ENCODE results near the gene EIF4A2. TPM values are rescaled to one million over a fixed set of nuclear protein-coding genes. Genes with fewer than 3 reads are reported as not detected.

The EIF4A2 gene
- total and polyA plus RNA-seq, 9 of the 15 experiments (the other 6 are each of a cell fraction or from before 2014, with no cell fraction given) = 307 to 754 (median 435) TPM

GRCh38 chr3:186757686-186758220 is 25.6 kb upstream of the EIF4A2 start:
- no peaks in the 10 kb centered on the region for H4K20me1 ChIP-seq (replicated peaks; ENCODE audit: control insufficient read depth, insufficient read depth, low read length)
- DNase-seq (ENCODE audit: extremely low read depth in 1 of 4, low spot score in 3 of 4) = no peak
- intact Hi-C loops (cut with micrococcal nuclease) = loop anchor here (5.0 kb wide), 1 partner anchor 65 kb away; no protein-coding TSS in a partner anchor
- BruUV-seq (replicated peaks) = no TSS peak
- peaks cover 0 to 7% of the 10 kb centered on the region in 2 experiments; a peak in 3 of 5 replicates for H3K27me3 ChIP-seq (ENCODE audit: control insufficient read depth in 2 of 2, insufficient read depth in 2 of 2, low read length in 2 of 2)
- CTCF ChIA-PET (ENCODE audit: low intra/inter-chr PET ratio) = no interaction called here
- H3K36me3 ChIP-seq (ENCODE audit: control insufficient read depth, insufficient read depth, low read length) = no peaks in the 10 kb centered on the region
- ATAC-seq = no peak
- peaks cover 0 to 5% of the 10 kb centered on the region in 2 experiments; a peak in 2 of 5 replicates for H3K4me1 ChIP-seq (replicated peaks in 1 of 2; ENCODE audit: control insufficient read depth in 2 of 2, insufficient read depth in 2 of 2, low read length in 2 of 2)
- H3K4me2 ChIP-seq (ENCODE audit: insufficient read depth, low read length) = no peak overlapping the region
- TF ChIP-seq TCFL5 (CRISPR knock-in tag; conservative IDR thresholded peaks at IDR 0.05) = no peak
- TF ChIP-seq SNIP1 (IDR thresholded peaks at IDR 0.05; ENCODE audit: low read depth) = no peak
- no peak for TF ChIP-seq ZFPM2 (CRISPR knock-in tag; IDR thresholded peaks at IDR 0.05)
- no peak for TF ChIP-seq SUPT5H (IDR thresholded peaks at IDR 0.05)
- TF ChIP-seq HDAC3 (IDR thresholded peaks at IDR 0.05; ENCODE audit: borderline replicate concordance, partially characterized antibody) = no peak
- TF ChIP-seq TFE3 (CRISPR knock-in tag; IDR thresholded peaks at IDR 0.05) = no peak
- in situ Hi-C loops (cut with MboI) = loop anchor here (10.0 kb wide), 1 partner anchor 143 kb away; the partner anchor contains the start of gene AHSG
- POLR2A ChIA-PET = interaction anchor here (1.0 kb wide), 1 partner anchor 25 kb away, joined by 3 read pairs; the partner anchor contains the start of gene EIF4A2
- 39% methylated on average over 8 of the region's 8 CpGs for WGBS (ENCODE audit: insufficient coverage, low coverage, missing lambda C conversion rate)
- H3K4me3 ChIP-seq = no peak overlapping the region
- no peak overlapping the region for H3K9ac ChIP-seq (ENCODE audit: insufficient read depth in 1 of 2, low read depth in 2 of 2, low read length in 2 of 2)
- no peak overlapping the region for H3K27ac ChIP-seq (ENCODE audit: extremely low read depth, low read depth, low read length)
- no peaks in the 10 kb centered on the region for H3K9me1 ChIP-seq (ENCODE audit: control insufficient read depth, insufficient read depth, low read length)
- H3K79me2 ChIP-seq (ENCODE audit: control insufficient read depth, insufficient read depth, low read length) = no peaks in the 10 kb centered on the region
- no peaks in the 10 kb centered on the region for H3K9me3 ChIP-seq (replicated peaks; ENCODE audit: control insufficient read depth, insufficient read depth, low read depth, low read length)
- FAIRE-seq = no peak
- no peak overlapping the region for H2AFZ ChIP-seq (ENCODE audit: low read depth, low read length)

Measured in K562 (cell line).